ENCODE measurements around the gene PCNX3. TPM values are rescaled to one million over a fixed set of nuclear protein-coding genes. Genes with fewer than 3 reads are reported as not detected.
A peak's percentile ranks its signal among the peaks of the same experiment; 100 is the strongest.

PCNX3 gene
- total and polyA plus RNA-seq, 10 of the 15 experiments (the other 5 are each of a cell fraction or from before 2014, with no cell fraction given) = 0.03 to 46.6 (median 8.4) TPM

- TF ChIP-seq CTCF (IDR thresholded peaks at IDR 0.05 in 2 of 3, conservative IDR thresholded peaks at IDR 0.05 in 1 of 3; ENCODE audit: control insufficient read depth in 2 of 3, extremely low read depth in 1 of 3, insufficient read depth in 1 of 3, low read depth in 3 of 3, low read length in 3 of 3) (no peak), POLR2A (IDR thresholded peaks at IDR 0.05; ENCODE audit: low read depth, low read length) (peak; percentile 12), ESRRA (IDR thresholded peaks at IDR 0.05; ENCODE audit: low read length) (no peak), YBX1 (IDR thresholded peaks at IDR 0.05) (no peak), PRDM15 (CRISPR knock-in tag; IDR thresholded peaks at IDR 0.05) (no peak), ZNF384 (IDR thresholded peaks at IDR 0.05; ENCODE audit: borderline replicate concordance, low read depth, low read length) (no peak), RBBP5 (conservative IDR thresholded peaks at IDR 0.05) (no peak), SMAD5 (IDR thresholded peaks at IDR 0.05; ENCODE audit: low read depth) (no peak), HDAC2 (IDR thresholded peaks at IDR 0.05) (no peak), E4F1 (IDR thresholded peaks at IDR 0.05; ENCODE audit: borderline replicate concordance, partially characterized antibody) (no peak), TBL1XR1 (IDR thresholded peaks at IDR 0.05; ENCODE audit: low read depth, low read length) (0 out of 2 replicates have a peak, but pooled peaks have one; percentile 43), CBX3 (IDR thresholded peaks at IDR 0.05; ENCODE audit: borderline replicate concordance, low read depth) (no peak), FOXK2 (IDR thresholded peaks at IDR 0.05) (no peak), CBX5 (IDR thresholded peaks at IDR 0.05; ENCODE audit: low read depth) (no peak), MEF2A (IDR thresholded peaks at IDR 0.05; ENCODE audit: insufficient read depth, low read depth, low read length) (no peak), ZBTB11 (CRISPR knock-in tag; IDR thresholded peaks at IDR 0.05) (no peak), TCF3 (IDR thresholded peaks at IDR 0.05; ENCODE audit: borderline replicate concordance, insufficient read depth, low read depth, low read length) (no peak), ELK1 (IDR thresholded peaks at IDR 0.05; ENCODE audit: low read depth, low read length) (no peak)
Measured at GRCh38 chr11:65576232-65576866, 39.2 kb upstream of the PCNX3 start (continued).
